GM19455 (cell line): Measurements from ENCODE around the gene SH3PXD2A.

Source experiments
- ATAC-seq: cut with Tn5 transposase; IDR thresholded peaks from one replicate; pipeline ENCODE4 v1.9.1; 2021; ENCODE audit not compliant: unreplicated experiment

Gene SH3PXD2A

GRCh38 chr10:103657061-103657591 is 198.2 kb downstream of the SH3PXD2A start:
- no peak for ATAC-seq

- no peak for ATAC-seq
Measured at GRCh38 chr10:103654925-103655324, 200.5 kb downstream of the SH3PXD2A start.

GRCh38 chr10:103653581-103654037 is 201.8 kb downstream of the SH3PXD2A start:
- ATAC-seq, result no peak

- ATAC-seq, result no peak
Measured at GRCh38 chr10:103652599-103653281, 202.6 kb downstream of the SH3PXD2A start.

GRCh38 chr10:103651783-103652476 is 203.4 kb downstream of the SH3PXD2A start:
- ATAC-seq, result no peak

GRCh38 chr10:103651333-103651732 is 204.0 kb downstream of the SH3PXD2A start:
- no peak for ATAC-seq

- no peak for ATAC-seq
Measured at GRCh38 chr10:103649654-103650423, 205.5 kb downstream of the SH3PXD2A start.

- ATAC-seq, result no peak
Measured at GRCh38 chr10:103648636-103649532, 206.5 kb downstream of the SH3PXD2A start.

- ATAC-seq, result no peak
Measured at GRCh38 chr10:103648251-103648635, 207.1 kb downstream of the SH3PXD2A start.

- no peak for ATAC-seq
Measured at GRCh38 chr10:103646304-103646703, 209.1 kb downstream of the SH3PXD2A start.

GRCh38 chr10:103645141-103646054 is 210.0 kb downstream of the SH3PXD2A start:
- ATAC-seq, result no peak

- ATAC-seq, result no peak
Measured at GRCh38 chr10:103643381-103643780, 212.0 kb downstream of the SH3PXD2A start.

- no peak for ATAC-seq
Measured at GRCh38 chr10:103641326-103641725, 214.1 kb downstream of the SH3PXD2A start.

- ATAC-seq, result no peak
Measured at GRCh38 chr10:103640436-103641181, 214.8 kb downstream of the SH3PXD2A start.

- ATAC-seq, result no peak
Measured at GRCh38 chr10:103638948-103639347, 216.4 kb downstream of the SH3PXD2A start.

- no peak for ATAC-seq
Measured at GRCh38 chr10:103637927-103638557, 217.3 kb downstream of the SH3PXD2A start.

GRCh38 chr10:103637011-103637410 is 218.4 kb downstream of the SH3PXD2A start:
- ATAC-seq, result no peak

GRCh38 chr10:103636492-103636891 is 218.9 kb downstream of the SH3PXD2A start:
- no peak for ATAC-seq
